Germinal center (tissue), 1 donor: Measurements from ENCODE around the gene ADGRG6.
"Not testable (repeated sequence)": the region's sequence is repeated elsewhere in the genome, so short reads cannot be mapped to it uniquely, and the experiment has no call there.

Experiments used
- DNase-seq: peaks from one replicate; pipeline ENCODE4 v3.0.0; 2012; ENCODE audit warnings: mixed read lengths, low spot score

The ADGRG6 gene

DNA sequence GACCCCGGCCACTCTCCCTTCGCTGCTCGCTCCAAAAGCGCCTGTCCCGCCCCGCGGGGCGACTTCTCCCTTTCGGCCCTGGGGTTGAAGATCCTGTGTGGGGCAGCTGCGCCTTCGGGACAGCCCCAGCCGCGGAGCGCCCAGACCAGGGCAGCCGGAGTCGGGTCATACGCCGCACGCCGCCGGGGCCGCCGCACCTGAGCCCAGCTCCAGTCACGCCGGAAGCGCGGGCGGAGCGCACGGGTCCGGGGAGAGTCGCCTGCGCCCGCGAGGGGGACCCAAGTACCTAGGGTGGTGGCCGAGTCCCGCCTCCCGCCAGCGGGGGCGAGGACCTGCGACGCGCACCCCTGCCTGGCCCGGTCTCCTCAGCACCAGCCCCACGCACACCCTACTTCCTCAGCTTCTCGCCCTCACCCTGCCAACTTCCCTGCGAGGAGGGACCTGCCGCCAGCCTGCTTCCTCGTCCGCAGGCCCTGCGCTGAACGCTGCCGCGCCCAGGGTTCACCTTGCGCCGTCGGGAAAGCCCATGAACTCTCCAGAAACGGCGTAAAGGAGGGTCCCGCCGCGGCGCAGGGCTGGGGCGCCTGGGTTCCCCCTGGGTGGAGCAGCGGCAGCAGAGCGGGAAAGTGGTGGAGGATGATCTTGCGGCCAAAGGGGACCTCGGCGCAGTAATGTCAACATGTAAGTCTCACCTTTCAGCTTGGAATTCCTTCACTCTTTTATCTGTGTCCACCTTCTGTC, at the start of gene ADGRG6:
Gene ADGRG6, plus strand, starts transcription at position 357 of the 741 bp plus-strand sequence. Its CDS starts 323 bp downstream, at position 680.
- DNase-seq, result peak; percentile 28

DNA sequence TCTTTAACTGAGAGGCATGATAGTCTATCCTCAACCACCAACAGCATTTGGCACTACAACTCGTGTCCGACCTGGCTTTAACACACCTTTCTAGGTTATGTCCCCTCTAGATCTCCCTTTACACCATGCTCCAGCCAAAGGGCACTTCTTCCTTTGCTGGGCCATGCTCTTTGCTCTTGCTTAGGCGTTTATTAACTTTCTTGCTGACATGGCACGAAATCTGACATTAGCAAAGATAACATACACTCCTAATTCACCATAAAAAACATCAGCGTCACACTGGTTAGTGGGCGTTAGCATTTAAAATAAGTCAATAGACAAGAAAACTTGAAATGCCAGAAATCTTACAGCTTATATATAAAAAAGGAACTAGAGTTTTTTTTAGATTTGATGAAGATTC, 47.3 kb upstream of the ADGRG6 start:
- DNase-seq, result no peak

DNA sequence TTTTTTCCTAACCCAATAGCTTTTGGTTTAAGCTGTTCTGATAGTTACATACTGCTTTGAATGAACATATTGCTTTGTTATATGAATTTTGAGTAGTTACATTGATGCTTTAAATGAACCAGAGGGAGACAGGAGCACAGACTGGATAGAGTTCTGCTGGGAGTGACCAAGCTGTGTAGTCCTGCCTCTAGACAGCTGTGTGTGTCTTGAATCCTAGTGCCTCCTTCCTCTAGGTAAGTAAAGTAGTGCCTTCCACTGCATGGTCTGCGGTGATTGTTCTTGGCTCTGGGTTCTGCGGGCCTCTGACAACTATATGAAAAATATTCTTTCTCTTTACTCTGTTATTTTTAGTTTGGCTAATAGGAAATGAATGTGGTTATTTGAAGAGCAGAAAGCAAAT, 46.0 kb upstream of the ADGRG6 start:
- DNase-seq, result no peak

DNA sequence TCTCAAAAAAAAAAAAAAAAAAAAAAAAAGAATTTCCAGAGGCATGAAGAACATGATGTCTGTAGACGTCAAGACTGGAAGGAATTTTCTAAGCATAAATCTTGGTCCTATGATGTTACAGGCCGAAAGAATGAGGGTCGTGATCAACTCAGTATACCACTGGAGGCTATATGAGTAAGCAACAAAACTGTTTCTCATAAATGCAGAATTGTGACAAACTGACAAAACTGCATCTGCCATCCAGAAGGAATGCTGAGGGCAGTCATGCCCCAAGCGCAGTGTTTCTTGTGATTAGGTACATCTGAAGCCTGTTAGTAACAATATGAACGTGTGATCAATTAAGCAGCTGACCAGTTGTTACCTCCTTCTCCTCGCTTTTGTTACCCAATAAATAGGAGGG, 43.5 kb upstream of the ADGRG6 start:
- DNase-seq, result no peak

DNA sequence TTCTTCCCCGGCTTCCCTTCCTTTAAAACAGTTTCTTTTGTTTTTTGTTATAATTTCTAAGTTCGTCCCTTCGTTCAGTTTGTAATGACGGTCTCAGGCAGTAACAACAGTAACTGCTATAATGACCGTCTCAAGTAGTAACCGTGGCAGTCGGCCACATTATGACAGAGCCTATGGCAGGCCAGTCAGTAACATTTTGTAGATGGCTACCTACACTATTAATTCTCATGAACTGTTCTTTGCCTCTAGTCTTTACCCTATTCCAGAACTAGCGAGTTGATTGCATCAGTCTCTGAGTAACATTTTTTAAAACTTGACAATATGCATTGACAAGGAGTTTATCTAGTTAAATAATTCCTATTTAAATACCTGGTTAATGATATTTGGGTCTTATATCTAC, 43.0 kb upstream of the ADGRG6 start:
- no peak for DNase-seq

DNA sequence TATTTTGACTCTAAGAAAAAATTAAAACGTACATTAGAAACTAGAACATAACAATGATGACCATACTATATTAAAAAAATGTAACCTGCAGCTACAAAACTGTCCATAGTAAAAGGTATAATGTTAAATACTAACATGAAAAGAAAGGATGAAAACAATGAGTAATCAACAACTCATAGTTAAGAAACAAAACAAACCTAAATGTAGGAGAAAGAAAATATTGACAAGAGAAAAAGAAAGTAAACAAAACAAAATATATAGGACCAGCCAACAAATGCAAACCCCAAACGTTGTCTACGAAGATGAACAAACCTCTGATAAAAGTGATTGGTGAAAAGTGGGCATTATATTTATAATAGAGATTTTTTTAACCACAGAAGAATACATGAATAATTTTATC, 41.1 kb upstream of the ADGRG6 start:
- no peak for DNase-seq

DNA sequence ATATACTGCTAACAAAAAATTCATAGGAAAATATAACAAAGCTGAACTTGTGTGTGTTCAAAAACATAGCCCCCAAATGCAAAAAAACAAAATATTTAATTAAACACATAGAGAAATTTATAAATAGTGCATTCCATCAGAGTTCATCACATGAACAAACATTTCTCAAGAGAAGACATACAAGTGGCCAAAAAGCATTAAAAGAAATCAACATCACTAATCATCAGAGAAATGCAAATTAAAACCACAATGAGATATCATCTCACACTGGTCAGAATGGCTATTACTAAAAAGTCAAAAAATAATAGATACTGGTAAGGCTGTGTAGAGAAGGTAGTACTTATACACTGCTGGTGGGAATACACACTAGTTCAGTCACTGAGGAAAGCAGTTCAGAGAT, 39.6 kb upstream of the ADGRG6 start:
- no peak for DNase-seq

DNA sequence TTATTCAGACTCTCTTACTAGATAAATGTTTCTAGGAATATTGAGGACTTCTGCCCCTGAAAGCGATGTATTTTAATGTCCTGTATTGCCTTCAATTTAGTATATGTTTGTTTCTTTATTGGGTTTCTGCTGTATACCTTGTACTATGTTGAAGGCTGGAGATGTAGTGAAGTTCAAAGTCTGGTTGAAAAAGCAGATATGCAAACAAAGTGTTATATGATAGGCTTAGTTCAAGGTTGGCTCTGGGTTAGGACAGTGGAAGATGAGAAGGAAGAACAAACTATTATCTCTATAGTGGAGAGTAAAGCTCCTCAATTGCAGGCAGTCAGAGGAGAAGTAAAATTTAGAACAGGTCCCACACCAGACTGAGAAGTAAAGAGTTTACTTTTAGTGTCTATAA, 36.3 kb upstream of the ADGRG6 start:
- DNase-seq, result no peak

DNA sequence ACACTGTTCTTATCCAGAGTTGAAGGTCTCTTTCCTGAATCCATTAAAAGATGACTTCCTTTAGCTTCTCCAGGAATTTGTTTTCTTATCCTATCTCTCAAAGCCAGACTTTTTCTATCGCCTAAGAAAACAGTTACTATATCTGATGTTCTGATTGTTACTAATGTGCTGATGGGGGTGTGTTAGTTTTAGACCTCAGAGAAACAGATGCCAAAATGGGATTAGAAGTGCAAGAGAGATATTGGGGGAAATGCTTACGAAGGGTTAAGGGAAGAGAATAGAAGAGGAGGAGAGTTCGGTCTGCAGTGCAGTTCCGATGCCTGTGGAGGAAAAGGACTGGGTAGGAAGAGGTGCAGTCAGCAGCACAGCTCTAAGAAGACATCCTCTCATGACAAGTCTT, 35.7 kb upstream of the ADGRG6 start:
- DNase-seq, result no peak

DNA sequence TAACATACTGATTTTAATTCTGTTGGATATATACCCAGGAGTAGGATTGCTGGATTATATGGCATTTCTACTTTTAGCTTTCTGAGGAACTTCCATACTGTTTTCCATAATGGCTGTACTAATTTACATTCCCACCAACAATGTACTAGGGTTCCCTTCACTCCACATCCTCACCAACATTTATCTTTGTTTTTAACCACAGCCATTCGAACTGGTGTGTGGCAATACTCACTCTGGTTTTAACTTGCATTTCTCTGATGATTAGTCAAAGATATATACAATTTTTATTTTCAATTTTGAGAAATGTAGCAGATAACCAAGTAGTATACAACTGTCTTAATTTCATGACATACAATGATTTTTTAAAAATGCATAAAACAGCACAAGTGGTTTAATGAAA, 30.3 kb upstream of the ADGRG6 start:
- no peak for DNase-seq

DNA sequence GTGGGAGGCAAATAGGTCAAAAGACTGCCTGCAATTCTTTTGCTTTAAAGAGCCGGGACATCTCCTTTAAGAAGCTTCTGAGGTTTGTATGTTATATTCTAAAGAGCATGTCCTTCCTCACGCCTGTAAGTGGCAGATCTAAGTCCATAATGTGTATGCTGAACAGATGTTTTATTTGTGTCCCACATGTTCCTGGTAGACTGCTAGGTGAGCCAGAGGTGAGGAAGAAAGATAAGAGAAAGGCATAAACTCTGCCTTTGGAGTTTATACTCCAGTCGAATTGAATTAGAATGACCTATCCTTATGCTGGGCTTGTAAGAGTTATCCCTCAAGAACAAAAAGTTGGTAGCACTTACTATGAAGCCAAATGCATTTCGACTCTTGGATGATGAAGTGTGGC, 27.2 kb upstream of the ADGRG6 start:
- DNase-seq, result no peak

DNA sequence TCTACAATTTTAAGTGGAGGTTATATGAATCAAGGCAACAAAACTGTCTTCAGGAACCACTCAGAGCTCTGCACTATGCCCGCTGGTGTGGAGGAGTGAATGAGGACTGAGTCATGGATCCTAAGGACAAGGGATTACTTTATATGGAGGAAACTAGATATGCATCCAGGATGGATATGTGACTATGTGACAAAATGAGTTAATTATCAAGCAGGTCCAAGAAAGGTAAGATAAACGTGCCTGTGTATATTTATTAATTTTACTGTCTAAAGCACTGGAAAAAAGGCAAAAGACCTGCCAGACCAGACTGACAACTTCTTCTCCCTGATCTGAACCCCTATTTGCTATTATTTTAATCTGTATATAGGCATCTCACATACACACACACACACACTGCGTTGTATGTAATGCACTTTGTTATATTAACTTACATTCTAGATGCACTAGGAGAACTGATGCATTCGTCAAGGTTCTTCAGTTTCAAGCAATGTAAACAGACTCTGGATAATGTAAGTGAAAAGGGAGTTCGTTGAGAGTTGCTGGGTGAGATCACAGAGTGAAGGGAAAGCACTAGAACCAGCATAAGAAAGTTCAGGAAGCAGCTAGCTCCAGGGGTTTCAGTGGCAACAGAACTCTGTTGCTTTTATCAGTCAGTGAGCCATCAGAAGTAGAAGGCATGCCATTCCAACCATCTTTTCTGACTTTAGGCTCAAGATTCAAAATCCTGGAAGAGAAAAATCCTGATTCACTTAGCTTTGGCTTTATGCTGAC, 26.4 kb upstream of the ADGRG6 start:
- no peak for DNase-seq

DNA sequence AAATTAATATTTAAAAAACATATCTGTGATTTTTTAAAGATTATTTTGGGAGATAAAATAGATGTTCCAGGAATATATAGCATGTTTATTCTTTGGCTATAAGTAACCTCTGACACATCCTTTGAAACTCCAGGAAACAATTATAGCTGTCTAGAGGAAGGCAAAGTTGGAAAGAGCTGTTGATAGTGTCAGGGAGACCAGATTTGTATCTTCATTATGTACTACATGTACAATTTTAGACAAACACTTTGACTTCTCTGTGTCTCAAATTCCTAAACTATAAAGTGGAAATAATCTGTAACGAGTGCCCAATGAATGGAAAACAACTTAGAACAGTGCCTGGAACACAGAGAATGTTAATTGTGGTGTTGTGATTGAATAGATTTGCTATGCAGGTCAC, 25.6 kb upstream of the ADGRG6 start:
- no peak for DNase-seq

DNA sequence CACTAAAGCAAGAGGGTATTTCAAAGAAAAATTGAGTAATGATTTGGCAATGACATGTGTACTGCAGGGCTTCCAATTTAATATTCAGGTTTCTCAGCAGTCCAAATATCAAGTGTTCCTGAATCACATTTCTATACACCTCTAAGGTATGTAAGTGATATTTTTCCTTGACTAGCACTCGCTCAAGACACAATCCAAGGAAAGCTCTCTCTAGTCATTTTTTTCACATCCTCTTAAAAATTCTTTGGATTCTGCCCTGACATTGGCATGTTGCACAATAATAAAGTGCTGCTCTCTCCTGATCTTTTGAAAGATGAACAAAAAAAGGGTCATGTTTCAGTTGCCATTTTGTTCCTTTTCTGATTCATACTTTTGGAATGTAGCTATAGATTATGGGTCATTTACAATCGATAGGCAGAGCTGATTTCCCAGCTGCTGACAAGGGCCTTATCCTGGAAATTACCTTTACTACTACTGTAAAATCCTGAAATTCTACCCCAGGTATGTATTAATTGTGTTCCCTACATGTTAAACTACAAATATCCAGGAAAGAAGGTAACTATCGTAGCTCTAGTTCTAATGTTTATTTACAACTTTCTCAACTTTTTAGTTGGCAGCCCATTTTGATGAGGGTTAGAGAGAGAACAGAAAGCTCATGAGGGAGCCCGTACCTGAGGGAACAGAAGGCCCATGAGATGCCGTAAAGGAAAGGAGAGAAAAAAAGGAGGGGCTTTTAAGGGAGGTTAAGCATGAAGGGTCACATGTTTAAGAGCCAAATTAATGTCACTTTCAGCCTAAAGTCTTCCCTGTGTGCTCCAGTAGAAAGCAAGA, 22.2 kb upstream of the ADGRG6 start:
- DNase-seq, result no peak

DNA sequence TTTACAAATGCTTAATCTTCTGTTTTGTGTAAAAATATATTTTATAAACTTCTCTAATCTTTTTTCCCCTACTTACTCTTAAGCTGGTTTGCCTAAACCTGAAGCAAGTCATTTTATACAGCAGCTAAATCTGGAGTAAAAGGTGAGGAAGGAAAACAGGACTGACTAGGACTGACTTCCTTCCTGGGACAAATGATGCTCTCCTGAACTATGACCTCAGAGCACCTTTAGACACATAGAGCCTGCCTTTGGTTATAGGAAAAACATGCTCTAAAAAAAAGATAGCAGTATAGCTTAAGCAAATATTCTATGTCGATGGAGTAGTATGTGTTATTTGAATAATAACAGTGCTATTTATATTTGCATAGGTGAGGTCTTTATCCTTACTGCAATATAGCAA, 21.5 kb upstream of the ADGRG6 start:
- DNase-seq, result no peak

DNA sequence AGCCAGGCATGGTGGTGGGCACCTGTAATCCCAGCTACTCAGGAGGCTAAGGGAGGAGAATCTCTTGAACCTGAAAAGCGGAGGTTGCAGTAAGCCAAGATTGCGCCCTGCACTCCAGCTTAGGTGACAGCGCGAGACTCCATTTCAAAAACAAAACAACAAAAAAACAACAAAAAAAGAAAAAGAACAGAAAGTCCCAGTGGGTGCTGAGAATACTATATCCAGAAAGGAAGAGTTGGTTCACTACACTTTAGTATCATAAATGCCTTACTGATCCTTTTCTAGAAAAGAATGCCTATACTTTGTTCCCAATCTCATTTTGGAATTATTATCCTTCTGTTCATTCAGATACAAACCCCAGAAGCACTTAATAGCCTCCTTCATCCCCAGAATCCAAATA, 20.9 kb upstream of the ADGRG6 start:
- DNase-seq, result no peak

DNA sequence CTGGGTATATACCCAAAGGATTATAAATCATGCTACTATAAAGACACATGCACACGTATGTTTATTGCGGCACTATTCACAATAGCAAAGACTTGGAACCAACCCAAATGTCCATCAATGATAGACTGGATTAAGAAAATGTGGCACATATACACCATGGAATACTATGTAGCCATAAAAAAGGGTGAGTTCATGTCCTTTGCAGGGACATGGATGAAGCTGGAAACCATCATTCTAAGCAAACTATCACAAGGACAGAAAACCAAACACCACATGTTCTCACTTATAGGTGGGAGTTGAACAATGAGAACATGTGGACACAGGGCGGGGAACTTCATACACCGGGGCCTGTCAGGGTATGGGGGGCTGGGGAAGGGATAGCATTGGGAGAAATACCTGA, 18.7 kb upstream of the ADGRG6 start:
- DNase-seq, result not testable (repeated sequence)

DNA sequence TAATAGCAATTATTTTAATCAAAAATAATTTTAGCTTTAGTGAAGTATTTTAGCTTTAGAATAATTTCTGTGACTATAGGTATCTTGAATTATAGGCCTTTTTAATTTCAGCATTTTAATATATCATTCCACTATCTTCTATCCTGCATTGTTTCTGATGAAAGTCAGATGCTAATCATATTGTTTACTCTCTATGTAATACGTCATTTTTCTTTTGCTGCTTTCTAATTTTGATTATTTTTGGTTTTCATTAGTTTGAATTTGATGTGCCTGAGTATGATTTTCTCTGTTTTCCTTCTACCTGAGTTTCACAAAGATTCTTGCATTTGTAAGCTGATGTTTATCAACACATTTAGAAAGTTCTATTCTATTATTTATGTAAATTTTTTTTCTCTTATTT, 17.4 kb upstream of the ADGRG6 start:
- no peak for DNase-seq

DNA sequence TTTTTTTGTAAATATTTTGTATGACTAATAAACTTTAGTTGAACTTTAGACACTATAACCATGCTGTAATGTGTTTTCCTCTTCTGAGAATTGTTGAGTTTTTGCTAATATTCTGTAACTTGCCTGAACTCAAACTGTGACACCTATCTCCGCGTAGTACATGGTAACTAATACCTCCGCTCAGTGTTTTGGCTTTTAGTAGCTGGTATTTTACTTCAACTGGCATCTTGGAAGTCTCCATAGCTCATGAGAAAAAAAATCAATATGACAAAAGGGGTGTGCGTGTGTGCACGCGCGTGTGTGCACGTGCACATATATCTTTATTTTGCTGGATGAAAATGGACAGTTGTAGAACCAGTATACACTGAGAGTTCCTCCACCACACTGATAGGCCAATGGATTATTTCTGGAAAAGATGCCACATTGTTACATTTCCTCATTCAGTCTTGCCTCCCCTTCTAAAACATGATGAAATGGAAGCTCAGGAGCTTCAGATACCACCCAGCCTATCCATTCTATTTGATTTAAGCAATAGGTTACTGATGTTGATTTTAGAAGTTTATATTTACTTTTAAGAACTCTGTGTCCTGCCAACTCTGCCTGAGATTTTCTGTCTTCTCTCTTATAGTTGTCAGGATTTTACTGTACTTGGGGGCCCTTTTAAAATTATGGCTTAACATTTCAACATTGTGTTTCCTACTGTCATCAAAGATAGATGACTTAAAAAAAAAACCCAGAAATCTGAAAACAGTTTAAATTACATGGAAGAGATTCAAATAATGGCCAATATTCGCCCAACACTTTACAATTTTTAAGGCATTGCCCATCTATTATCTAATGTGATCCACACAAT, 16.3 kb upstream of the ADGRG6 start:
- DNase-seq, result no peak

DNA sequence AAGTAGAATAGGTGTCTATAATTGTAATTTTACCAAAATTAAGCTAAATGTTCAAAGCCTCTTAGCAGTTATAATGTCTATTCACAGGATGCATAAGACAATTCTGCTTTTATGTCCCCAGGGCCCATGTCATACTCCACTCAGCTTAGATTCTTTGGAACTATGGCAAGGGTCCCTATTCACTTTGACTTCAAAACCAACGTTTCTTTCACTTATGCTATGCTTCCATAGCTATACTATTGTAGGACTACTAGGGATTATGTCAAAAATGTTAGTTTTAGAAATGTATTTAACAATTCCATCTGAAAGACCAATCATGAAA, 15.8 kb upstream of the ADGRG6 start:
- DNase-seq, result no peak

DNA sequence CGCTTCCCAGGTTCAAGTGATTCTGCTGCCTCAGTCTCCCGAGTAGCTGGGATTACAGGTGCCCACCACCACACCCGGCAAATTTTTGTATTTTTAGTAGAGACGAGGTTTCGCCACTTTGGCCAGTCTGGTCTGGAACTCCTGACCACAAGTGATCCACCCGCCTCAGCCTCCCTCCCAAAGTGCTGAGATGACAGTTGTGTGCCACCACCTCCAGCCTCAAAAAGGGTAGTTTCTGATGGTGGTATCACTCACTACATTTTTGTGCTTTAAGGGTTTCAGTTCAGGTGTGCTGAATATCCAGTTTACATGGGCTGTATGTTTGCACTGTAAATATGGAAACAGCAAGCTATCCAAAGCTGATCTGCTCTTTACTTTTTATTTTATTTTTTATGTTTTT, 12.1 kb upstream of the ADGRG6 start:
- DNase-seq, result no peak

DNA sequence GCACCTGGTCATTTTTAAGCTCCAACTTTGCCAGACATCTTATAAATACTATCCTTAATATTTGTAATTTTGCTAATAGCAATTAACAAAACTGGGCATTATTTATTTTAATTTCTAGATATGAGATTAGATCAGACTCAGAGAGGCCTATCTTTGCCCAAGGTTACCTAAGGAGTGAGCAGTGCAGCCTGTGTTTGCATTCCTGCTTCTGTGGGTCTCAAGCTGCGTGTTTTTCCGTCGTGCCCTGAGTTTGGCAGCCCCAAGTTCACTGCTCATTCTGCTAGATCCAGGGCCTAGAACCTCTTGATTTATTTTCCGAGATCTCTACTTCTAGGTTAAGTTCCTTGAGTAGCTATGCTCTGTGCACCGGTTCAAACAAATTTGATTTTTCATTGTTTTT, 11.0 kb upstream of the ADGRG6 start:
- DNase-seq, result no peak
